GM18526 (cell line): Measurements from ENCODE around the gene ZBTB20.

Experiments used
- POLR2A ChIP-seq: IDR thresholded peaks from 3 replicates; pipeline ENCODE4 v1.6.1; 2011; ENCODE audit not compliant: insufficient read length; ENCODE audit errors: extremely low read depth

Gene ZBTB20

DNA sequence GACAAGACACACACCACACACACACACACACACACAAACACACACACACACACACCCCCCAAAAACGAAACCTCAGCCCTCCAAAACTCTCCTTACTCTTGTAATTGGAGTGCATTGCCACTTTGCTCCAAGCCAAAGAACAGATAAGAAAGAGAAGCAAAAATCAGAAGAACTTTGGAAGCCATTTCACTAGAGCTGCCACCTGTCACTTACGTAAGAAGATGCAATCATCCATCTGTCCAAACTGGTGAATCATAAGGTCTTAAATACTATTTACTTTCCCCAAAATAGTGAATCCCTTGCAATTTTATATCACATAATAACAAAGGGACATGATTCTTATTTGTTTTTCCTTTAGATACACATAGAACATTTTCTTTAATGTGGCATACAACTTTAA, 285.4 kb downstream of the ZBTB20 start:
- TF ChIP-seq POLR2A: no peak

DNA sequence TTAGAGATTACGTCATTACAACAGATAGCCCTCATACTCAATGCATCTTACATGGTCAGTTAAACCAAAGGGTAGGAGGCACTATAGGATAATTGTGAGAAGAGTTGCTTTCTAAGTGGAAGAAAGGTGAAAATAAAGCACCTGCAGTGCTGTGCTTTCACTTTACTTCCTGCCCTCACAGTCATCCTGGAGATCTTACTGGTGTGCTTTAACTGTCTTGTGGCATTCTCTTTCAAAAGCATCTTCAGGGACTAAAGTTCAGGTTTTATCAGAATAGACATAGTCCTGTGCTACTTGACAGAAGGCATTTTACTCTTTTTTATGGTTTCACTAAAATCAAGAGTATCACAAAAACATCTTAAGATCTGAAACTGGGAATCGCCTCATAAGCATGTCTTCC, 286.6 kb downstream of the ZBTB20 start:
- no peak for TF ChIP-seq POLR2A

DNA sequence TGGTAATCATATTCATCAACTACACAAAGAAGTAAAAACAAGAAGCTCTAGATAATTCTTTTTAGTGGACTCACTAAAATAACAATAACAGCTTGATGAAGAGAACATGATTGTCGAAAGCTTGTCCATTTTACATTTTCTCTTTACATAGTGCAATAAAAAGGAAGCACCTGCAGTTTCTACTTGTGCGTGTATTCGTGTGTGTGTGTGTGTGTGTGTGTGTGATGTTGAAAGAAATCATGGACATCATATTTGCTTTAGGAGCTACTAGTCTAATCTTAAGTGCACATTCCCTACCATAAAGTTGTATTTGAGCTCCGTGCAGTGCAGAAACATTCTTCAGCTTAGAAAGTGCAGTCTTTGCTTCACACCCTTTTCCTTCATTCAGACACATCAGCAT, 288.8 kb downstream of the ZBTB20 start:
- TF ChIP-seq POLR2A: no peak

DNA sequence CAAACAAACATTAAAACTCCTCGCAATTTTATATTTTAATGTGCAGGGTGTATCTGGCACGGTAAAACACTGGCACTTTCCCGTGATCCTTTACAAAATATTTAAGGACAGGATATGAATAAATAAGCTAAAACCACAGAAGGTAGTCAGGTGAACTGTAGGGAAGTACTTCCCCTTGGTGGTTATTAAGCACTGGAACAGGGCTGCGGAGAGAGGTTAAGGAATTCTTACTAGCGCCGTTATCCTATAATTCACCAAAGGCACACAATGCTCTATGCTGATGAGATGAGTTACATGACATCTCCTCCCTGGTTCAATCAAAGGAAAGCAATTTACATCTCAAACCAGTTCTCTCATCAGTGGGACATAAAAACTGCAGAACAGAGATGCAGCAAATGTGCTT, 289.8 kb downstream of the ZBTB20 start:
- TF ChIP-seq POLR2A: no peak

- TF ChIP-seq POLR2A: no peak
Observed at GRCh38 chr3:114856835-114857234, 290.3 kb downstream of the ZBTB20 start.

GRCh38 chr3:114855839-114856238, 291.2 kb downstream of the ZBTB20 start:
- TF ChIP-seq POLR2A: no peak

DNA sequence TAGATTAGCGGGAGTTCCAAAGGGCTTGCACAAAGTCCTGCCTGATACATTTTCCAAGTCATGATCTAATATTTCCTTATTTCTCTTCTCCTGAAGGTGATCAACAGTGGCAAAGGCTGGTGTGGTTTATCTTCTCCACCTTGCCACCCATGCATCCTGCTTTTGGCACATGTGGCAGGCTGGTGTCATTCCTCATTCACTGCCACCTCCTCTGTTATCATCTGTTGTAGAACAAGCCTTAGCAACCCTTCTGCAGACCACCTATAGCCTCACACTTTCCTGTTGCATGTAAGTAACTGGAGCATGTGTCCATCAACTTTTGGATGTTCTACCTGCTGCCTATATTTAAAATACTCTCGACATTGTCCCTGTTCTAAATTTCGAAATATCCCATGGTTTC, 294.1 kb downstream of the ZBTB20 start:
- TF ChIP-seq POLR2A: no peak

DNA sequence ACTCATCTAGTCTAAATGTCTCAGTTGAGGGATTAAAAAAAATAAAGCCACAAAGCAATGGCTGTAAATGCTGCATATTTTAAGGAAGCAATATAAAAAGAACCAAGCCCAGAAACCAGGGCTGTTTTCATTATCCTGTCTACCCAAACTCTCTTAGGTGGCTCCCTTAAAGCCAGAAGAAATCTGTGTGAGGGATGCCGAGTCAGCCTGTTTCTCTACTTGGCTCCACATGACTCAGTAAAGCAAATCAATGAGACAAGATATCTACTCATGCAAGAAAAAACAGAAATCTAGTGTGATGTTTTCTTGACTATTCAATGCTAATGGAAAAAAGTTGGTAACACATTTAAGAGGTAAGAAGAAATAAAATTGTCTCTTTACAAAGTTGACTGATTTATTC, 296.2 kb downstream of the ZBTB20 start:
- TF ChIP-seq POLR2A: no peak

- TF ChIP-seq POLR2A: no peak
Observed at GRCh38 chr3:114848643-114849350, 298.3 kb downstream of the ZBTB20 start.

DNA sequence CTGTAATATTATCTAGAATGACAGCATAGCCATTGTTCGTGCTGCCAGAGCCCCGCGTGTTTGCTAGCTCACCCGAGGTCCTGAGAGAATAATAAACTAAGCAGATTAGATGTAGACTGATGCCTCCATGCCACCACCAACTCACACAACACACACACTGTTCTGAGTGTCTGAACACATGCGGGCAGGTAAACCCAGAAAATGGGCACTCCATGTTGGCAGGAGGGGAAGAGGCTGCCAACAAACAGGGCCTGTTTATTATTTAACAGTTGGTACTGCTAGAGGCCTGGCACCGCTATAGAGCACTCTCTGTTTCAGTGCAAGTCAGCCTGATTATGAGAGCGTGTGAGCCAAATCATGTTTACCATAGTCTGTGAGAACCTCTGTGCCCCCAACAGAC, 299.0 kb downstream of the ZBTB20 start:
- TF ChIP-seq POLR2A: no peak

- no peak for TF ChIP-seq POLR2A
Observed at GRCh38 chr3:114847564-114847963, 299.5 kb downstream of the ZBTB20 start.

GRCh38 chr3:114846779-114847178, 300.3 kb downstream of the ZBTB20 start:
- TF ChIP-seq POLR2A: no peak

DNA sequence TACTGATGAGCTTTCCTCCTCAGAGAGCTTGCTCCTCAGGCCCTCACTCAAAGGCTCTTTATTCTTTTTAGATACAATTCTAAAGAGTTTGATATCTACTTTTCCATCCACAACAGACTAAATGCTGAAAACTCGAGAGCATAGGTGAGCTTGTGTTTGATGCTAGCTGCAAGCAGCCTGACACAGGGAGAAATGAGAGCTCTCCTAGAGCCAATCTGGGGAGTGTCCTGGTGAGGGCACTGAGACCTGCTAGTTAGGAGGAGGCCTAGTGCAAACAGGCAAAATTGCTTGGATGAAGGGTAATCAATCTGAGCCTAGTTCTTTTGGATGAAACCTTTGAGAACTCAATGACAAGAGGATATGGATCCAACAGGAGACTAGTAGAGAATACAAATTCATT, 300.8 kb downstream of the ZBTB20 start:
- TF ChIP-seq POLR2A: no peak

DNA sequence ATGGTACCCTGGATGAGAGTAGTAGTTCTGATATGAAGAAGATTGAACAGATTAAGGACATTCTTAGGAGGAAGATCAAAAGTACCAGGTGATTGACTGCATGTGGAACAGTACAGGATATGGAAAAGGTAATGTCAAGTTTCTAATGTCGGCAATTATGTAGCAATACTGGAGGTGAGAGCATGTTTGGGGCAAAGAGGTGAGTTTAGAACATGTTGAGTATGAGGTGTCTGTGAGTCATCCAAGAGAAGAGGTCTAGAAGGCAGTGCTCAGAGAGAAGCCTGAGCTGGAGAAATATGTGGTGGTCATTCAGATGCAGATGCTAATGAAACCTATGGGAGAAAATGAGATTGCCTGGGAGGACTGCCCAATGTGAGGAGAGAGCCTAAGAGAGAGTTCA, 305.6 kb downstream of the ZBTB20 start:
- no peak for TF ChIP-seq POLR2A

- no peak for TF ChIP-seq POLR2A
Observed at GRCh38 chr3:114839476-114839875, 307.6 kb downstream of the ZBTB20 start.

DNA sequence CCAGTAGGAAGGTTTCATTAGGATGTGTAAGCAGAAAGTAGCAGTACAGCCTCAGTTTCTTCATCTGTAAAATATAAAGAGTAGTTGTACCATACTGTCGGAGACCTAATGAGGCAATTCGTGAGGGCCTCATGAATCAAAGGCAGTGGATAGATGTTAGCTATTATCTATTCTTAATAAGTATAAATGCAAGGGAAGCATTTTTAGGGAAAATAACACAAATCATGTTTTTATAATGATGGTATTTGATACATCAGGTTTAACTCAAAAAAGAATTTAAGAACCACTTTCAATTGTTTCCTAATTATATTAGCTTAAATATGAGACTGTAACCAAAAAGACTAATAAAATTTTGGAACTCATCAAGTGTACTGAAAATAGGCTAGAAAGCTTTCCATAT, 309.1 kb downstream of the ZBTB20 start:
- no peak for TF ChIP-seq POLR2A

- no peak for TF ChIP-seq POLR2A
Observed at GRCh38 chr3:114834175-114834940, 312.7 kb downstream of the ZBTB20 start.
